ENCODE results near the gene ERC2.

ERC2 gene

DNA sequence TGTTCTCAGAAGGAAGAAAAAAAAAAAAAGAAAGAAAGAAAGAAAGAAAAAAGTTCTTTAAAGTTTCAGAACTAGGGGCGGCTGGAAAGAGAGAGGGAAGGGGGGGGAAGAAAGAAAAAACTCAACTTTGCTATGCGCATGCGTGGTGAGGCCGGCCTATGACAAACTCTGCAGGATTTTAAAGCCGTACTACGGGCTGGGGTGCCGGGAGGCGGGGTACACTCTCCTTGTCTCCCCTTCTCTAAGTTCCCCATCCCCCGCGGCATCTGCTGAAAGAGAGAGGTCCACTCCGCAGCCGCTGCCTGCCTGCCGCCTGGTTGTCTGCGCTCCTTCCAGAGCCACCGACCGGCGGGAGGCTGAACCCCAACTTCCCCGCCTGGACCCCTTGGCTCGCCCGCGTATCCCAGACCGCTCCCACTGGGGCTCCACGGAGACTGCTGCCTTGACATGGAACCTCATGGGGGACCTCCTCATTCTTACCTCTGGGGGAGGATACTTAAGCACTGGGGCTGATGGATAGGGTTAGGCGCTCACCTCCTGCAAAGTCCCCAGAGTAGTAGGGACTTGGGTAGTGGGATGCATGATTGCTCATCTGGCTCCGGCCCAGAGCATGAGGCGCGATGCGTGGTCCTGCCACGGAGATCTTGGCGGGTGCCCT, 979.7 kb downstream of the ERC2 start:
- no peak for DNase-seq (ENCODE audit: low read depth)

GRCh38 chr3:55487381-55488241, 980.7 kb downstream of the ERC2 start:
- no peak for DNase-seq (ENCODE audit: low read depth)

DNA sequence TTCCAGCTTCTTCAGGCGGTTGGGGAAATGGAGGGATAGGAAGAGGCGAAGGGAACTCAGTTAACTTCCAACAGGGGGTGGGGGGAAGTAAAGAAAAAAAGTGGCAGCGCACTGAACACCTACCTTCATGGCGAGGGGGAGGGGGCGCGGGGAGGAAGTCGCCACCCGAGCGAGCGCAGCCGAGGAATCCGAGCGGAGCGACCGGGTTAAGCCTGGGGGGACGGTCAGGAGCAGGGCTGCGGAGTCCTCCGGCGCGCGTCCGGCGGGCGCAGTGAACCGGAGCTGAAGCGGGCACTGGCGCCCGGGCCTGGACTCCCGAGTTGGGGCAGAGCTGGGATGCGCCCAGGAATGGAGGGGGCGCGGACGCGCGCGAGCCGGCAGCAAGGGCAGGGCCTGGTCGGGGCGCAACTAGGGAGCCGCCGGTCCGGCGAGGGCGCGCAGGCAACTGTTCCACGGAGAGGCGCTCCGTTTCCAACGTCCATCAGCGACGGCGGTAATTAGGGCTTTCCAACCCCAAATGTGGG, 981.3 kb downstream of the ERC2 start, which contains the start of gene WNT5A:
Gene WNT5A, minus strand, starts transcription at position 450 of the 524 bp plus-strand sequence. Its CDS starts 321 bp downstream, at position 129.
- DNase-seq (ENCODE audit: low read depth): no peak

- DNase-seq (ENCODE audit: low read depth): no peak
Measured at GRCh38 chr3:55486101-55486856, 982.0 kb downstream of the ERC2 start.

GRCh38 chr3:55484801-55485791, 983.2 kb downstream of the ERC2 start:
- DNase-seq (ENCODE audit: low read depth): no peak

GRCh38 chr3:55484191-55484689, 984.0 kb downstream of the ERC2 start:
- DNase-seq (ENCODE audit: low read depth): no peak

DNA sequence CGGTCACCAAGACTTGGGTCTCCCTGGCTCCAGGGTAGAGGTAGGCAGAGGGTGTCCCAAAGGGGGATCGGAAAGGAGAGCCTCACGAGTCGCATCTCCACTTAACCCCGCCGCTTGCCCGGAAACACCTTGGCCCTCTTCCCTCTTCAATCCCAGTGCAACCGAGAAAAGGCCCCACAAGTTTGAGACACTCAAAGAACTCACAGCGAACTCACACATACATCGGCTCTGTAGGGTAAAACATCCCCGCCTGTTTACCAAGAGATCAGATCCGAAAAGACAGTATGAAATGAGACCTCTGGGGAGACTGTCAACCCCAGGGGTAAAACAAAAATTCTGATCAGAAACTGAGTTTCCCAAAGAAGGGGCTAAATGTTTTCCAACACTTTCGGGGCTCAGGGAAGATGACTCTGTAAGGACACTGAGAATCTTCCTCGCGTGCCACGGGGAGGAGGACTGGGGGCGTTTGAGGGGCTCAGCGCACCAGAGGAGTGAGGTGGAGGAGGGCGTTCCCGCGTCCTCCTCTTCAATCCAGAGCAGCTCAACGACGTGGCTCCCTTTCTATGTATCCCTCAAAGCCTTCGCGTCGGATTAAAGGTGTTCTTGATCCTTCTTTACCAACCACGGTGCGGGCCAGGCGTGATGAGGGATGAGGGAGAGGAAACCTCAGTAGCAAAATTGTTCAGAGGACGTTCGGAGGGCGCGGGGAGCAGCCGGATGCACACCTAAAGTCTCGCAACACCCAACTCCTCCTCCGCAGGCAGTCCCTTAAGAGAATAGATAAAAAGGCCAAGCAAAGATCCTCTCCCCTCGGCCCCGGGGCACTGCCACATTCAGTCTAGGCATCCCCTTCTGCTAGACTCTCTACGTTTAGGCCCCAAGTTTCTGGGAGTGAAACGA, 984.8 kb downstream of the ERC2 start:
- DNase-seq (ENCODE audit: low read depth): no peak

DNA sequence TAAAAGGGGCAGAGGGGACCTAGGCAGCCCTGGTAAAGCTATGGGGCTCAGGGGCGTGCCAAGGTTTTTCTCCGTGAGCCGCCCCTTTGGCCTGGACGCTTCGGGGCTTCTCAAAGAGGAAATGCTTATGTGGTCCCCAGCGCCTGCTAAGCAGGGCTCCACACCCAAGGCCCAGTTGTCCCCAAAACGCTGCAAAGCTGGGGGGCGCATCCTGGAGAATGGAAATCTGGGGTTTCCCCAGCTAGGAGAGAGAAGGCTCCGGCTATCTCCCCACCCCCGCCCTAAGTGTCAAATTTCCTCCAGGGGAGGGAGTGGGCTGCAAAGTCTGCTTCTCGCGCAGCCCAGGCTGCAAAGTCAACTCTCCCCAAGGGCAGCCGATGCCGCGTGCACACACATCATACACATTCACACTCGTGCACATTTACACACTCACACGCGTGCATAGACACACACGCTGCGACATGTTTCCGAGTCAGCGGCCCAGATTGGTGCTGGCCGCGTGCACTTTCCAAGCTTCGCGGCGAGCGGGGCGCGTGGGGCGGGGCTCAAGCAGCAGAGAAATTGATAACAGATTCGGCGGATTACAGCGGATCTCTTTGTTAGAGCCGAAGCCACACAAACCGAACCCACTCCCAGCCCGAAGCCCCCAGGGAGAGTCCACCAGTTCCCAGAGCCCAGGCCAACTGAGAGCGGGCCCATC, 985.6 kb downstream of the ERC2 start:
- DNase-seq (ENCODE audit: low read depth): no peak

DNA sequence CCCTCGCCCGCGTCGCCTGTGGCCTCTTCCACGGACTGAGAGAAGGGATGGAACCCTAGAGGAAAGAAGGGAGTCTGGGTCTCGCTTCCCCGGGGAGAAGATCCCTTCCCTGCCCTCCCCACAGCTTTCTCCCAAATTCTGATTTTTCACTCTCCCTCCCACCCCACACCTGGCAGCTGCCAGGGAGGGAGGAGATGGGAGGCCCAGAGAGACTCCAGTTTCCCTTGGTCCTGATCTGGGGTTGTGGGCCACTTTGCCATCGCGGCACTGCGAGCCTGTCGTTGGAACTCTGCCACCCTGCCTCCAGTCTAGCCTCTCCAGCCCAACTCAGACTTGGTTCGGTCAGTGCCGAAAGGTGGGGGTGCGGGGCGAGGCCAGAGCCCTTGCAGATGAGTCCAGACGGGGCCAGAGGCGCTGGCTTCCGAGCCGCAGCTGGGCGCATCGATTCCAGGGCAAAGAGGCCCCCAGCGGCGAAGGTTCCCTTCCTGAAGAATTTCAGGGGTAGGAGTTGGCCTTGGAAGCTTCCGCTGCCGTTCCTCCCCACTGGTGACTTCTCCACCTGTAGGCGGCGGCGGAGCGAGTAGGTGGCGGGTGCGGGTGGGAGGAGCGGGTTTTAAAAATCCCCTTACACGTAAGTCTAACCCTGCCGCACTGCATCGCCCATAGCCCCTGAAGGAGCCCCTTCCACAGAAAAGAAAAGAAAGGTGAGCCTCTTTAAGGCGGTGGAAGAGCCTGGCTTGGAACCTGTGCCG, 986.3 kb downstream of the ERC2 start:
- DNase-seq (ENCODE audit: low read depth): no peak

DNA sequence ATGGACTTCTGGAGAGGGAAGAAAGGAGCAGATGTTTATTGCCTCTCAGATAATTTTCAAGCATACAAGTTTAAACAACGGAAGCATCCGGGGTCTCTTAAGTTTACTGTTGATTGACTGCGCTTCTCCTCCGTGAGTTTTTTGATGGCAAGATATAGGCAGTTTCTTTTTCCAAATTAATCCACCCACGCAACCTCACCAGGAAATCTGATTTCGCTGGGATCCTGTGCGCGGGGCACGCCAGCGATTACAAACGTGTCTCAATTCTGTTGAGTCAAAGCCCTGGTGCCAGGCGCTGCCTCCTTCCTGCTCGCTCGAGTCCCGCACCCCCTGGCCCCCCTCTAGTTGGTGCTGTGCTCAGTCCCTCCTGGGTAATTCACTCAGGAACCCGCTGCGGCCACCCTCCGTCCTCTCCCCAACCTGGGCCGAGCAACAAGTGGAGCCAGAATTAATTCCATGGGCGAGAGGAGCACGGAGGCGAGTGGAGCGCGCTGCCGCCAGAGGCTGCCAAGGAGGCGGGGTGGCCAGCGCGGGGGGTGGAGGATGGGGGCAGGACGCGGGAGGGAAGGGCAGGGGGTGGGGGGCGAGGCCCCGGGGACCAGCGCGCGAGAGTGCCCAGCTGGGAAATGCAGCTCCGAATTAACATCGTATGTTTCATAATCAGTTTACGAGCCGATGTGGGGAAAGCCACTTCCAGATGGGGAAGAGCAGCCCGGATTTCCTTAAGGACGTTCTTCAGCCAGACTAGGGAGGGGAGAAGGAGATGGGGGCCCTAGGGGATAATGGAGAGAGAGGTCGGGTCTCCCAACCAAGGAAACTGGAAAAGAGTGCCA, 987.1 kb downstream of the ERC2 start:
- no peak for DNase-seq (ENCODE audit: low read depth)

- no peak for DNase-seq (ENCODE audit: low read depth)
Measured at GRCh38 chr3:55477306-55478303, 990.7 kb downstream of the ERC2 start.

- DNase-seq (ENCODE audit: low read depth): no peak
Measured at GRCh38 chr3:55476515-55476914, 991.8 kb downstream of the ERC2 start.

DNA sequence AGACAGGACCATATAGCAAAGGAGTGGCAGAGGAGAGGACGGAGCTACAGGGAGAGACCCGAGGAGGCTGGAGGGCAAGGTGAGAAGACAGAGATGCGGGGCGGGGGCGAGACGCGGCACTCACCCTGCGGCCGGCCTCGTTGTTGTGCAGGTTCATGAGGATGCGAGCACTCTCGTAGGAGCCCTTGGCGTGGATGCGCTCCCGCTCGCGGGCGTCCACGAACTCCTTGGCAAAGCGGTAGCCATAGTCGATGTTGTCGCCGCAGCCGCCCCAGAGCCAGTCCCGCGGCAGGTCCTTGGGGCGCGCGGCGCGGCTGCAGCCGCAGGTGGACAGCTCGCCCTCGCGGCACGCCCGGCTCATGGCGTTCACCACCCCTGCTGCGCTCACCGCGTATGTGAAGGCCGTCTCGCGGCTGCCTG, 994.0 kb downstream of the ERC2 start:
- no peak for DNase-seq (ENCODE audit: low read depth)

- no peak for DNase-seq (ENCODE audit: low read depth)
Measured at GRCh38 chr3:55473788-55474187, 994.5 kb downstream of the ERC2 start.

DNA sequence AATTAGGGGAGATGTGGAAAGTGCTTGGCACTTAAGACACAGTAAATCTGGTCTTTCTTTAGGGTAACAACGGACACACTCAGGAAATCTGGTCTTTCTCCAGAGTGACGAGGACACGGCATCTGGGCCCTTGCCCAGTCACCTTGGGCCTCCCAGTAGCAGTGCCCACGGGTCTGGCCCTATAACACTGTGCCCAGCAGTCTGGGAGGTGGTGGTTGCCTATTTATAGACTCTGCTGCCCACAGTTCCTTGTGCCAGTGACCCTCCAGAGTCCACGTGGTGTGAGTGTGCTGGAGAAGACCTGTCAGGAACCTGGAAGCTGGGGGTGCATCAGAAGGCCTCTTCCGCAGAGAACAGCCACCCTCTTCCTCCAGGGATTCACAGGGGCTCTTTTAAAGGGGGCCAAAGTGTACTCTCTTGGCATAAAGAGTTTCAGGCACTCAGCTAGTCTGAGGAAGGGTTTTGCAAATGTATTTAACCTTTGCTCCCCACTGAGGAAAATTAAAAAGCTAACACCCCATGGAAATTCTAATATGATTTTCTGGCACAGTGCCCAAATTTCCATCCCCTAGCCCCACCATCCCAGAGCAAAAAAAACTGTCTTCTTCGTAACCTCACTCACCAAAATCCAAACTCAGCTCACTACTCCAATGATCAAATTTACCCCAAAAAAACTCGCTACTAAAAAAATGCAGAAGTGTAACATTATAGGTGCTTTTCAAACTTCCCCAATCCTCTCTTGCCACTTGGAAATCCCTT, 996.6 kb downstream of the ERC2 start:
- DNase-seq (ENCODE audit: low read depth): no peak

GRCh38 chr3:55471084-55471483, 997.2 kb downstream of the ERC2 start:
- no peak for DNase-seq (ENCODE audit: low read depth)

Measured in CMK (cell line).